Gastrocnemius medialis (tissue), 4 donors: ENCODE results near the gene SMAD6. TPM values are rescaled to one million over a fixed set of nuclear protein-coding genes. Genes with fewer than 3 reads are reported as not detected.

Source experiments
- ATAC-seq, 2 donors: fragments of 150-250 bp; one replicate each; pipeline ENCODE4 v1.9.1; 2016
- DNase-seq, 2 donors: peaks; one replicate each; pipeline ENCODE4 v3.0.0-alpha.2; 2019
- H3K27ac ChIP-seq, 4 donors: fragments of 200-600 bp; sonication (generic); 1 replicate in 1 of 4; 2 replicates in 3 of 4; pipeline ENCODE4 v1.5.1; 2016 to 2018; ENCODE audit warnings: mild to moderate bottlenecking in 2 of 4, moderate library complexity in 1 of 4
- H3K27me3 ChIP-seq, 3 donors: fragments of 200-600 bp; sonication (generic) in 2 of 3; 1 replicate in 1 of 3; 2 replicates in 2 of 3; pipeline versions ENCODE4 v1.5.1 to v1.6.0; 2016 to 2019; ENCODE audit warnings: mild to moderate bottlenecking in 1 of 3, moderate library complexity in 1 of 3
- H3K36me3 ChIP-seq, 2 donors: fragments of 200-600 bp; sonication (generic) in 1 of 2; one replicate each; pipeline ENCODE4 v1.5.1; 2017 to 2018
- H3K4me1 ChIP-seq, 2 donors: fragments of 200-600 bp; sonication (generic) in 1 of 2; one replicate each; pipeline ENCODE4 v1.5.1; 2016 to 2017; ENCODE audit warnings: mild to moderate bottlenecking in 2 of 2
- H3K4me3 ChIP-seq, 4 donors: fragments of 200-600 bp; sonication (generic) in 3 of 4; 1 replicate in 1 of 4; 2 replicates in 3 of 4; pipeline ENCODE4 v1.5.1; 2016 to 2019; ENCODE audit warnings: mild to moderate bottlenecking in 2 of 4
- H3K9me3 ChIP-seq, 3 donors: fragments of 200-600 bp; sonication (generic) in 2 of 3; 1 replicate in 1 of 3; 2 replicates in 2 of 3; pipeline ENCODE4 v1.5.1; 2016 to 2019
- CTCF ChIP-seq, 5 experiments: fragments of 450-650 bp in 3 of 5; fragments of 200-600 bp in 2 of 5; sonication (generic) in 2 of 5; IDR thresholded peaks in 4 of 5; conservative IDR thresholded peaks in 1 of 5; 1 replicate in 4 of 5; 2 replicates in 1 of 5; pipeline ENCODE4 v1.5.1; 2016 to 2019; ENCODE audit warnings: antibody characterized with exemption in 5 of 5, mild to moderate bottlenecking in 3 of 5, moderate library complexity in 3 of 5
- POLR2A ChIP-seq, 2 donors: fragments of 450-650 bp; IDR thresholded peaks; one replicate each; pipeline ENCODE4 v1.6.1; 2017; ENCODE audit warnings: antibody characterized with exemption in 2 of 2, mild to moderate bottlenecking in 2 of 2, moderate library complexity in 2 of 2
- in situ Hi-C, 4 donors: fragments of 200-750 bp; cut with MboI; loops; one replicate each; pipeline versions ENCODE4 v1.15.0 to v1.8.0; 2017; ENCODE audit warnings: low sequenced_read_pairs in 4 of 4
- intact Hi-C: fragments of 100-400 bp; cut with DNase I; formaldehyde crosslinking; loops from one replicate; pipeline ENCODE4 v1.15.1; 2023; ENCODE audit warnings: low total_unique reads
- total RNA-seq, 4 donors: library from RNA; depleted of rRNA; stranded (reverse); fragments of >200 nt; gene quantifications; one replicate each; pipeline versions ENCODE4 v1.1.0 to v1.2.3, GENCODE V29; 2016

Gene SMAD6
- total RNA-seq, 4 donors from 2014 or later = 2.2 to 3.7 (median 2.4) TPM

DNA sequence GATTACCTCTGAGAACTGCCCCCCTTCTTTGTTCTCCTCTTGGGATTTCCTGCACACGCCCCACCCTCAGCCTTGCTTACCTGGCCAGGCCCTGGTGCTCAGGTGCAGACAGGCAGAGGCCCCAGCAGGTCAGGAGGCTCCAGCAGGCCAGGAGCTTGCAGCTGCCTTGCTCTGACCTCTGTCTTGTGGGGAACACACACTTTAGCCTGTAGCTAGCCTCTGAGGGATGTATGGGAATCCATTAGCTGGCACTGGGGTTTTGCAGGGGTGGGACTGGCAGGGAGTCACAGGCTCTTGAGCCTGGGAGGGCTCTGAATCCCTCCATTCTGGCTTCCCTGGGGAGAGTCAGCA lies 2.7 kb downstream of the SMAD6 start:
- Histone ChIP-seq H3K4me1 (peaks cover 6 to 22% of the 10 kb centered on the region in 2 donors), H3K36me3 (no peaks in the 10 kb centered on the region), H3K4me3 (peak overlapping the region in 1 of 4 donors; percentile 87), H3K9me3 (no peaks in the 10 kb centered on the region), H3K27ac (no peak overlapping the region), H3K27me3 (peaks cover 0 to 5% (median 0%) of the 10 kb centered on the region in 3 donors)
- no peak for ATAC-seq
- in situ Hi-C loops (no loop called here), intact Hi-C loops (loop anchor here (10.0 kb wide), 1 partner anchor 320 kb away; the partner anchor contains the start of gene MAP2K1)
- no peak for TF ChIP-seq POLR2A (IDR thresholded peaks at IDR 0.05)
- TF ChIP-seq CTCF (IDR thresholded peaks at IDR 0.05 in 4 of 5, conservative IDR thresholded peaks at IDR 0.05 in 1 of 5) = no peak
- DNase-seq = no peak

- Histone ChIP-seq H3K4me1 (peaks cover 6 to 20% of the 10 kb centered on the region in 2 donors), H3K9me3 (no peaks in the 10 kb centered on the region), H3K4me3 (no peak overlapping the region), H3K36me3 (no peaks in the 10 kb centered on the region), H3K27ac (no peak overlapping the region), H3K27me3 (peaks cover 0 to 5% (median 0%) of the 10 kb centered on the region in 3 donors)
- in situ Hi-C loops (no loop called here), intact Hi-C loops (loop anchor here (10.0 kb wide), 1 partner anchor 321 kb away; the partner anchor contains the start of gene MAP2K1)
- ATAC-seq (no peak), DNase-seq (no peak)
- TF ChIP-seq CTCF (IDR thresholded peaks at IDR 0.05 in 4 of 5, conservative IDR thresholded peaks at IDR 0.05 in 1 of 5) (no peak), POLR2A (IDR thresholded peaks at IDR 0.05) (no peak)
Measured at GRCh38 chr15:66705277-66706146, 3.5 kb downstream of the SMAD6 start.

DNA sequence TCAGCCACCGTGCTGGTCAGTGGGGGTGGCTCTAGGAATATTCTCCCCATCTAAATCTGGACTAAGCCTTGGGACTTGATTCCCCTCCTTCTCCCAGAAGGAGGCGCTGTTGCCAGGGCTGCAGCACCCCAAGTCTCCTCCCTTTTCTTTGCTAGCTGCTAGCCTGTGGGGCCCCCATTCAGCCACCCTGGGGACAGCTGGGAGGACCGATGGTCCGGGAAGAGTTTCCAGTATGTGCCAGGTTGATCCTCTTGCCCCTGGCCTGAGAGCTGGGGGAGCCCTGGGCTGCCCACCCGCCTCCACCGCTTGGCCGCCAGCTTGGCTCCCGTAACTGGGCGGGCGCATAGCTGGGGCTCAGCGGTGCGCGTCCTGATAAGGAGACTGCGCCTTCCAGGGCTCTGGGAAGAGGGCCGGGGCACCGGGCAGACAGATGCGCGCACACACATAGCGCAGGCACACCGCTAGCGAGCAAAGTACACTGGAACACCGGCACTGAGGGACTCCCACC lies 4.2 kb downstream of the SMAD6 start:
- intact Hi-C loops = loop anchor here (10.0 kb wide), 1 partner anchor 321 kb away; the partner anchor contains the start of gene MAP2K1
- Histone ChIP-seq H3K36me3 (no peaks in the 10 kb centered on the region), H3K4me3 (no peak overlapping the region), H3K9me3 (no peaks in the 10 kb centered on the region), H3K4me1 (peaks cover 6 to 18% of the 10 kb centered on the region in 2 donors), H3K27ac (no peak overlapping the region), H3K27me3 (peaks cover 0 to 5% (median 0%) of the 10 kb centered on the region in 3 donors)
- no peak for TF ChIP-seq CTCF (IDR thresholded peaks at IDR 0.05 in 4 of 5, conservative IDR thresholded peaks at IDR 0.05 in 1 of 5)
- no peak for TF ChIP-seq POLR2A (IDR thresholded peaks at IDR 0.05)
- in situ Hi-C loops = no loop called here
- DNase-seq (no peak), ATAC-seq (no peak)

GRCh38 chr15:66706840-66707239 lies 4.8 kb downstream of the SMAD6 start:
- Histone ChIP-seq H3K36me3 (no peaks in the 10 kb centered on the region), H3K4me3 (no peak overlapping the region), H3K4me1 (peaks cover 6 to 18% of the 10 kb centered on the region in 2 donors), H3K9me3 (no peaks in the 10 kb centered on the region), H3K27me3 (peaks cover 0 to 5% (median 0%) of the 10 kb centered on the region in 3 donors), H3K27ac (peak overlapping the region in 2 of 4 donors; percentile 47 to 48)
- intact Hi-C loops = loop anchor here (10.0 kb wide), 1 partner anchor 322 kb away; the partner anchor contains the start of gene MAP2K1
- TF ChIP-seq CTCF (IDR thresholded peaks at IDR 0.05 in 4 of 5, conservative IDR thresholded peaks at IDR 0.05 in 1 of 5) = no peak
- no peak for TF ChIP-seq POLR2A (IDR thresholded peaks at IDR 0.05)
- no peak for ATAC-seq
- in situ Hi-C loops = no loop called here
- DNase-seq = no peak
